Measurements from ENCODE around the gene RBBP6.
A peak's percentile ranks its signal among the peaks of the same experiment; 100 is the strongest.

GRCh38 chr16:24504472-24505345 is 34.7 kb upstream of the RBBP6 start:
- TF ChIP-seq CTCF (IDR thresholded peaks at IDR 0.05) = peak; percentile 82
- TF ChIP-seq EZH2phosphoT487 (IDR thresholded peaks at IDR 0.05) = no peak
- no peak for TF ChIP-seq EZH2 (IDR thresholded peaks at IDR 0.05)
